UCSD-AML1 (cell line): ENCODE measurements around the gene FOXP1.
"Not testable (repeated sequence)": the region's sequence is repeated elsewhere in the genome, so short reads cannot be mapped to it uniquely, and the experiment has no call there.

Source experiments
- DNase-seq: peaks from one replicate; lab custom pipeline; 2025; ENCODE audit not compliant: unreplicated experiment; lab: John Stamatoyannopoulos, UW

The FOXP1 gene

GRCh38 chr3:71454512-71455403, 128.8 kb downstream of the FOXP1 start:
- no peak for DNase-seq

- no peak for DNase-seq
These were observed 129.6 kb downstream of the FOXP1 start for GRCh38 chr3:71453822-71454511.

GRCh38 chr3:71453319-71453718, 130.2 kb downstream of the FOXP1 start:
- no peak for DNase-seq

- DNase-seq, result no peak
These were observed 131.7 kb downstream of the FOXP1 start for GRCh38 chr3:71451812-71452211.

- no peak for DNase-seq
These were observed 132.5 kb downstream of the FOXP1 start for GRCh38 chr3:71451060-71451459.

- DNase-seq, result no peak
These were observed 133.4 kb downstream of the FOXP1 start for GRCh38 chr3:71450162-71450561.

- no peak for DNase-seq
These were observed 135.7 kb downstream of the FOXP1 start for GRCh38 chr3:71447803-71448202.

- no peak for DNase-seq
These were observed 136.3 kb downstream of the FOXP1 start for GRCh38 chr3:71447197-71447596.

GRCh38 chr3:71446734-71447133, 136.8 kb downstream of the FOXP1 start:
- DNase-seq, result no peak

GRCh38 chr3:71446260-71446659, 137.3 kb downstream of the FOXP1 start:
- no peak for DNase-seq

GRCh38 chr3:71444861-71445259, 138.7 kb downstream of the FOXP1 start:
- DNase-seq, result peak; percentile 66

GRCh38 chr3:71444028-71444860, 139.3 kb downstream of the FOXP1 start:
- peak; percentile 88 for DNase-seq

- no peak for DNase-seq
These were observed 140.2 kb downstream of the FOXP1 start for GRCh38 chr3:71443332-71443731.

GRCh38 chr3:71442652-71443042, 140.9 kb downstream of the FOXP1 start:
- no peak for DNase-seq

- DNase-seq, result no peak
These were observed 141.4 kb downstream of the FOXP1 start for GRCh38 chr3:71441925-71442651.

- DNase-seq, result no peak
These were observed 142.2 kb downstream of the FOXP1 start for GRCh38 chr3:71441217-71441924.

- DNase-seq, result no peak
These were observed 144.6 kb downstream of the FOXP1 start for GRCh38 chr3:71438904-71439303.

- DNase-seq, result no peak
These were observed 145.3 kb downstream of the FOXP1 start for GRCh38 chr3:71438071-71438685.

GRCh38 chr3:71436337-71436736, 147.2 kb downstream of the FOXP1 start:
- no peak for DNase-seq

- DNase-seq, result not testable (repeated sequence)
These were observed 147.7 kb downstream of the FOXP1 start for GRCh38 chr3:71435836-71436235.
